Measurements from ENCODE around the gene NOC4L. TPM values are rescaled to one million over a fixed set of nuclear protein-coding genes. Genes with fewer than 3 reads are reported as not detected.

The NOC4L gene
- total RNA-seq, 1 donor from 2014 or later, result 11.1 TPM

DNA sequence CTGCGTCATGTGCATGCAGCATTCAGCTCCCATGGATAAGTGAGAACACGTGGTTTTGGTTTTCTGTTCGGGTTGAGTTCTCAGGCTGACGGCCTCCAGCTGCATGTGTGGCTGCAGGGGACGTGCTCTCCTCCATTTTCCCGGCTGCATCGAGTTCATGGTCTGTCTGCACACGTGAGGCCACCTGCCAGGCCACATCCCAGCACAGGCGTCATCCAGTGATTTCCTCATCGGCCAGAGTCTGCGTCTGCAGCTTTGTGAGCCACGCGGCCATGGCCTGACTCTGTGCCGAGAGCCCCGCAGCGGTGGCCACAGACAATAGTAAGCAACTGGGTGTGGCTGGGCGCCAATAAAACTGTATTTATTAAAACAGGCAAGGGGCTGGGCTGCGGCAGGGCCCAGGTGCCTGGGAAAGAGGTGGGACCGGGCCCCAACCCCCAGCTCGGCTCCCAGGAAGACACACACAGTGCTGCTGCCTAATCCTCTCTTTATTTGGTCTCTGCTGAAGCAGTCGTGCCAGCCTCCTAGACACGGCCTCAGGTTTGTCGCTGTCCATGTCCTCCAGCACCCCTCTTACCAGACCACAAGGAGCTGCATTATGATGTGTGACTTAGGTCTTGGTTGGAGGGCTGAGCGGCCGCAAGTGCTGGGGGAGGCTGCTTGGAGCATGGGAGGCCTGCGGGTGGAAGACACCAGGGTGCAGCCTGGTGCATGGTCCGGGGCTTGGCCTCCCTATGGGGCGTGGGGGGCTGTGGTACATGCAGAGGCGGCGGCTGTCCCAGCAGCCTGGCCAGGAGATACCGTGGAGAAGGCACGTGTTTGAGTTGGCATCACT is 52.0 kb downstream of the NOC4L start:
- peak; percentile 87 for DNase-seq (ENCODE audit: low read depth)

DNA sequence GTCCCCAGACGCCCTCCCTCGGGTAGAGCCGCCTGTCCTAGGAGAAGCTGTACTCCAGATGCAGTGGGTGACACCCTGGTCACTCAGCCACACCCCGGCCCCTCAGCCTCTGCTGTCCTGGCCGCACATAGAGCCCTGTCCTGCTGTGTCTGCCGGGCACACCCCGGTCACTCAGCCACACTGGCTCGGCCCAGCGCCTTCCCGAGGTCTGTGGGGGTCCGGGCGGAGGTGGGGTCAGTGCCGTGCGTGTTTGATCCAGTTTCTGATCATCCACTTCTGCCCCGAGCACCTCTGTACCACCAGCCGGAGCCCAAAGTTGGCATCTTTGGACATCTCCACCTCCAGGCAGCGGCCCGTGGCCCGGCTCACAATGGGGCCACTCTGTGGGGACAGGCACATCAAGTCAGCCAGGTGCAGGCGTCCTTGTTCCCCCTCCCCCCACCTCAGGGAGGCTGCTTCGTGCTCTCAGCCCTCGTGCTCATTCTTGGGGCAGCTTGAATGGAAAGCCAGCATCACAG is 52.7 kb downstream of the NOC4L start:
- DNase-seq (ENCODE audit: low read depth), result no peak

DNA sequence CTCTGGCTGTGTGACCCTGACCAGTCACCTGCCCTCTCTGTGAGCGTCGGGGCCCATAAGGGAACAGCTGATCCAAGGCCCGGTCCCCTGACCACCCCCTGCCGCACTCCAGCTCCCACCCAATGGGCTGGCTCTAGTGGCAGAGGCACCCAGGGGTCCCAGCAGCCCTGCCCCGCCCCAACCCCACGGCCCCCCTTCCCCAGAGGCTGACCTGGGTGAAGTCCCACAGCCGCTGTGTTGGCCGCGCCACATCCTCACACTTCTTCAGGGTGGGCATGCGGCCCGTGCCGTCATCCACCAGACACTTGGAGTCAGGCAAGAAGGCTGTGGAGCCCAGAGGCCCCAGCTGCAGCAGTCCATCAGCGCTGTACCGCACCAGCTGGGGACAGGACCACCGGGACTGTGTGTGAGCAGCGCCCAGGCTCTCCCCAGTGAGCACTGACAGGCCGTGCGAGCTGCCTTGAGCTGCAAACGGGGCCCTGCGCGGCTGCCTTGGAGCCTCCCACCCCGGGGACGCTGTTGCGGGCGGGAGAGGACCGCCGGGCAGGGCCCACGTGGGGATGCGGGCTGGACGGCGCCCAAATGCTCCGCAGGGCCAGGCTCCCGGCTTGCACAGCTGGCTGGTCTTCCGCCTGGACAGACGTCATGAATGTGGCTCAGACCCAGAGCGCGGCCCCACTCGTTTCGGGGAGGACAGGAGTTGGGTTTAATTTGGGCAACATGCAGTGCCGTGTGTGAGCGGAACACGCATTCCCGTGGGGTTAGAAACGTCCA is 53.5 kb downstream of the NOC4L start:
- DNase-seq (ENCODE audit: low read depth), result peak; percentile 86

DNA sequence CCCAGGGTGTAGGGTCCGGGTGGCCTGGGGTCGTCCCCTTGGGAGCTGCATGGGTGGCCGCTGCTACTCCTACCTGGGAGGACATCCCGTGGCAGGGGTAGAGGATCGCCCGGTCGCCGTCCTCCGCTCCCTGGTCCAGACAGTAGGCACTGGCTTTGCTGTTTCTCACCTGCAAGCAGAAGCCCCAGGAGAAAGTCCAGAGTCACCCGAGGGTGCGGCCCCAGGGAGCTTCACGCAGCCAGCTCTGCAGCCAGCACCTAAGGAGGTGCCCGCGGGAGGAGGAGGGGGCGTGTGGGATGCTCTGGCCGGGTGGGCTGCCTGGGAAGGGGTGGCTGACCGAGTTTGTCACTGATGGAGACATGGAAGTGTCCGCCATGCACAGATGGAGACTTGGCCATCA is 54.8 kb downstream of the NOC4L start:
- DNase-seq (ENCODE audit: low read depth), result no peak

DNA sequence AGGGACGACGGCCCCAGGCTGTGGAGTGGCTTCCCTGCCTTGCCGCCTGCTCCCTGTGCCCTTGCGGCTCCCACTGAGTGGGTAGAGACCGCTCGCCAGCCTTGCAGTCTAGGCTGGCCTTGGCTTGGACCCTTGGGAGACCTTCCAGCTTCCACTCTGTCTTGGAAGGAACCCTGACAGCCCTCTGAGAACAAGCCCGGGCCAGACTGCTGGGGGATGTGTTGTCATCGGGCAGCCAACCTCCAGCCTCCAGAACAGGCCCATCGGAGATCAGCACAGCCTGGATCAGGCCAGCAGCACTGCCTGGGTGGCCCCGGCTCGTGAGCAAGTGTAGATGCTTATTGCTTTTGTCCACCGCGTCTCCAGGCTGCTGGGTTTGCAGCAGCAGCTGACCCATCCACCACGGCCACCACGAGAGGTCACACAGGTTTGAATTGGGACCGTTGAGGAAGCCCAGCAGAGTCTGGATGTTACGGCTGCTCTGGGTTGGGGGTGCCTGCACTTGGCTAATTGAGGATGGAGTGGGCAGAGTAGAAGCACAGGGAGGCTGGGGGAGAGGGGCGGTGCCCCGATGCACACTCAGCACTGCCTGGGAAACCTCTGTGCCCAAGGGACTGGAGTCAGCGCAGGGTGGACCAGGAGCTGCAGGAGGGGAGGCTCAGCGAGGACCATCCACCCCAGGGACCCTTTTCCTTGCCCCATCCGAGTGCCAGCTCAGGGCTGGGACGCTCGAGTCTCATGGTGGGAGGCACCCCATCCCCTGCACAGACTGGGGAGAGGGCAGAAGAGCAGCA is 55.5 kb downstream of the NOC4L start:
- peak; percentile 41 for DNase-seq (ENCODE audit: low read depth)

DNA sequence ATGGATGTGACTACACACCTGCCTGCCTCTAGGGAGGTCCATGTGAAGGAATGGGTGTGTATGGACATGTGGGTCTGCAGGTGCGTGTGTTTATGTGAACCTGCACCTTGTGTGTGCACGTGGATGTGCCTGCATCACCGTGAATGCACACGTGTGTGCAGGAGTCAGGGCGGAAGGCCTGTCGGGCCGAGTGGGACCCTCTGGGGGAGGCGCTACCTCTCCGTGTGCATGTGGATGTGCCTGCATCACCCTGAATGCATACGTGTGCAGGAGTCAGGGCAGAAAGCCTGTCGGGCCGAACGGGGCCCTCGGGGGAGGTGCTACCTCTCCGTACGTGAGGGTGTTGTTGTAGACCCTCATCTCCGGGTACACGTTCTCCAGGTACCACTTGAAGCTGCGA is 56.5 kb downstream of the NOC4L start:
- no peak for DNase-seq (ENCODE audit: low read depth)

DNA sequence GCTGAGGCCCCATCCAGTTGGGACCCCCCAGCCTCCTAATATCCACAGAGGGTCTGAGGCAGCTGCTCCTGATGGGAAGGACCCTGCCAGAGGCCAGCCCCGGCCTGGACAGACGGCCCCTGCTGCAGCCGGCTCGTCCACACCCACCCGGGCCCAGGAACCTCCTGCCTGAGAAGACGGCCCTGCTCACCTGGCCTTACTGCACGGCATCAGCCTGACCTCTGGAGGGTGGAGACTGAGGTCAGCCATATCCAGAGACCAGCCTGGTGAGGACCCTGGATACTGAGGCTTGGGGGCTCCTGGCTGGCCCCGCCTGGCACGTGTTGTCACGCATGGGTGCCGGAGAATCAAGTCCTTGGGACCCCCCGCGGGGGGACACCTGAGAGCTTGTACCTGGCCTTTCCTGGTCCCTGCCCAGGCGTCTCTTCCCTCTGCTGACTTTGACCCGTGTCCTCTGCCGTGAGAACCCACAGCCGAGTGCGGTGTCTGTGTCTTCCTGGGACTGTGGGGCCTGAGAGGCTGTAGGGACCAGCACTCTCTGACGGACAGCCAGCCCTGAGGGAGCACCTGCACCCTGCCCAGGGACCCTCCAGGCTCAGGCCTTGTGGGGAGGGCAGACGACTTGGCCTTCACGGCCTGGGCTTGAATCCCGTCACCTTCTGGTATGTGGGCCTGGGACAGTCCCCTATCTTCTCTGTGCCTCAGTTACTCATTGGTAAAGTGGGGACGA is 57.3 kb downstream of the NOC4L start:
- DNase-seq (ENCODE audit: low read depth), result no peak

Other genes with a start within 250 kb of the NOC4L start
- 11.2 and 21.3 TPM in 2 replicates for gene ULK1, start 249.8 kb upstream of the NOC4L start, total RNA-seq
- gene PUS1, start 215.2 kb upstream of the NOC4L start, total RNA-seq, result 10.9 and 14.3 TPM in 2 replicates
- 9.4 and 11.9 TPM in 2 replicates for gene EP400, start 194.5 kb upstream of the NOC4L start, total RNA-seq
- gene DDX51, start 138 bp upstream of the NOC4L start, total RNA-seq, result 6.4 and 6.9 TPM in 2 replicates
- 0.08 TPM in 1 of 2 replicates, not detected in the other for gene GALNT9, start 185.1 kb downstream of the NOC4L start, total RNA-seq